ENCODE results near the gene CCL4. TPM values are rescaled to one million over a fixed set of nuclear protein-coding genes. Genes with fewer than 3 reads are reported as not detected.
"Not testable (repeated sequence)": the region's sequence is repeated elsewhere in the genome, so short reads cannot be mapped to it uniquely, and the experiment has no call there.

The CCL4 gene
- total RNA-seq (2014; rRNA removed; shearing (Covaris generic)) (0.09 TPM in 1 of 2 replicates, not detected in the other), total RNA-seq (2022) (not detected in 2 replicates), Bru-seq, nascent RNA (not detected), BruChase-seq, experiment 1, labeled RNA remaining after a 6-hour chase (not detected), BruChase-seq, experiment 2, labeled RNA remaining after a 2-hour chase (not detected)
- long read RNA-seq = 0 reads

- not testable (repeated sequence) for H3K4me3 ChIP-seq (ENCODE audit: low read depth, low read length, poor library complexity, severe bottlenecking)
Observed at GRCh38 chr17:36103401-36103975, at the start of gene CCL4. TSS of gene CCL4 (plus strand) at chr17:36103827. CDS start at chr17:36103906, 79 bp downstream.

DNA sequence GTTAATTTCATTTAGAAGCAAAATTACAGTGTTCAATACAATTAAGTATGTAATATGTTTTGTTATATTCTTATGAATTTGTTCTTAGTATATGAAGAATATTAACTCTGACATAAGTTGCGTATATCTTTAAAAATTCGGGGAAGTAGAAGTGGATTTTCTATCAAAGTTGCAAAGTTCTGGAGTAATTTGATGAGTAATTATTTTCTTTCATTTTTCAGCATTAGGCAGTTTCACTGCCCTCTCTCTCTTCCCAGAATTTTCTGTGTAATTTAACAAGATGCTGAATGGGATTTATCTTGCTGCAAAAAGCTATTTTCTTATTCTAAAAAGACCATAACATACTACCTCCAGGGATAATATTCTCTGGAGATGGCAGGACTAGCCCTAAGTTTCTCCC, 48.5 kb upstream of the CCL4 start:
- Histone ChIP-seq H4K20me1 (ENCODE audit: insufficient read depth, low read length) (no peaks in the 10 kb centered on the region), H3K79me2 (ENCODE audit: insufficient read depth, low read depth, low read length) (no peaks in the 10 kb centered on the region), H3K36me3 (ENCODE audit: insufficient read depth, low read length) (no peaks in the 10 kb centered on the region), H3K4me1 (ENCODE audit: insufficient read depth, low read length, poor library complexity, severe bottlenecking) (no peaks in the 10 kb centered on the region), H2AFZ (ENCODE audit: low read length) (no peak overlapping the region), H3K27ac (ENCODE audit: low read depth, low read length, poor library complexity, severe bottlenecking) (no peak overlapping the region), H3K4me3 (ENCODE audit: low read depth, low read length, poor library complexity, severe bottlenecking) (no peak overlapping the region), H3K9me3 (ENCODE audit: low read length) (no peaks in the 10 kb centered on the region), H3K9me2 (ENCODE audit: insufficient read depth, low read length) (no peaks in the 10 kb centered on the region), H3K4me2 (ENCODE audit: low read length) (no peak overlapping the region)
- POLR2A ChIA-PET = no interaction called here
- no TSS peak for BruUV-seq (replicated peaks)
- no peak for DNase-seq (ENCODE audit: low spot score)
- TF ChIP-seq EZH2phosphoT487 (IDR thresholded peaks at IDR 0.05; ENCODE audit: borderline replicate concordance, low read depth, low read length) = no peak
- TF ChIP-seq, protein P1, sequence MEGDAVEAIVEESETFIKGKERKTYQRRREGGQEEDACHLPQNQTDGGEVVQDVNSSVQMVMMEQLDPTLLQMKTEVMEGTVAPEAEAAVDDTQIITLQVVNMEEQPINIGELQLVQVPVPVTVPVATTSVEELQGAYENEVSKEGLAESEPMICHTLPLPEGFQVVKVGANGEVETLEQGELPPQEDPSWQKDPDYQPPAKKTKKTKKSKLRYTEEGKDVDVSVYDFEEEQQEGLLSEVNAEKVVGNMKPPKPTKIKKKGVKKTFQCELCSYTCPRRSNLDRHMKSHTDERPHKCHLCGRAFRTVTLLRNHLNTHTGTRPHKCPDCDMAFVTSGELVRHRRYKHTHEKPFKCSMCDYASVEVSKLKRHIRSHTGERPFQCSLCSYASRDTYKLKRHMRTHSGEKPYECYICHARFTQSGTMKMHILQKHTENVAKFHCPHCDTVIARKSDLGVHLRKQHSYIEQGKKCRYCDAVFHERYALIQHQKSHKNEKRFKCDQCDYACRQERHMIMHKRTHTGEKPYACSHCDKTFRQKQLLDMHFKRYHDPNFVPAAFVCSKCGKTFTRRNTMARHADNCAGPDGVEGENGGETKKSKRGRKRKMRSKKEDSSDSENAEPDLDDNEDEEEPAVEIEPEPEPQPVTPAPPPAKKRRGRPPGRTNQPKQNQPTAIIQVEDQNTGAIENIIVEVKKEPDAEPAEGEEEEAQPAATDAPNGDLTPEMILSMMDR (conservative IDR thresholded peaks at IDR 0.05; ENCODE audit: low read length) = no peak
- intact Hi-C loops (cut with micrococcal nuclease; ENCODE audit: unreplicated experiment) = no loop called here
- CTCF ChIA-PET (ENCODE audit: unreplicated experiment) = no interaction called here

More at GRCh38 chr17:36103401-36103975, at the start of gene CCL4:
- H3K27ac ChIP-seq (ENCODE audit: low read depth, low read length, poor library complexity, severe bottlenecking); H3K36me3 ChIP-seq (ENCODE audit: insufficient read depth, low read length); H3K4me2 ChIP-seq (ENCODE audit: low read length); H3K79me2 ChIP-seq (ENCODE audit: insufficient read depth, low read depth, low read length); POLR2A ChIA-PET; H4K20me1 ChIP-seq (ENCODE audit: insufficient read depth, low read length); BruUV-seq (replicated peaks); H2AFZ ChIP-seq (ENCODE audit: low read length); intact Hi-C loops (cut with micrococcal nuclease; ENCODE audit: unreplicated experiment); H3K9me3 ChIP-seq (ENCODE audit: low read length); CTCF ChIA-PET (ENCODE audit: unreplicated experiment); H3K9me2 ChIP-seq (ENCODE audit: insufficient read depth, low read length): not testable (repeated sequence)
- peaks cover 15% of the 10 kb centered on the region for H3K4me1 ChIP-seq (ENCODE audit: insufficient read depth, low read length, poor library complexity, severe bottlenecking)
- DNase-seq (ENCODE audit: low spot score) = peak; percentile 55

GRCh38 chr17:36055921-36056520, 47.6 kb upstream of the CCL4 start:
- ChIA-PET CTCF (ENCODE audit: unreplicated experiment) (no interaction called here), POLR2A (no interaction called here)
- Histone ChIP-seq H2AFZ (ENCODE audit: low read length) (no peak overlapping the region), H3K9me3 (ENCODE audit: low read length) (no peaks in the 10 kb centered on the region), H3K4me2 (ENCODE audit: low read length) (no peak overlapping the region), H4K20me1 (ENCODE audit: insufficient read depth, low read length) (no peaks in the 10 kb centered on the region), H3K27ac (ENCODE audit: low read depth, low read length, poor library complexity, severe bottlenecking) (no peak overlapping the region), H3K4me1 (ENCODE audit: insufficient read depth, low read length, poor library complexity, severe bottlenecking) (no peaks in the 10 kb centered on the region), H3K4me3 (ENCODE audit: low read depth, low read length, poor library complexity, severe bottlenecking) (no peak overlapping the region), H3K79me2 (ENCODE audit: insufficient read depth, low read depth, low read length) (no peaks in the 10 kb centered on the region), H3K36me3 (ENCODE audit: insufficient read depth, low read length) (no peaks in the 10 kb centered on the region), H3K9me2 (ENCODE audit: insufficient read depth, low read length) (no peaks in the 10 kb centered on the region)
- TF ChIP-seq EZH2phosphoT487 (IDR thresholded peaks at IDR 0.05; ENCODE audit: borderline replicate concordance, low read depth, low read length) = no peak
- TF ChIP-seq, protein P1 (conservative IDR thresholded peaks at IDR 0.05; ENCODE audit: low read length) = no peak
- BruUV-seq (replicated peaks) = no TSS peak
- DNase-seq (ENCODE audit: low spot score) = no peak
- intact Hi-C loops (cut with micrococcal nuclease; ENCODE audit: unreplicated experiment) = no loop called here
